Stimulated activated CD4-positive, alpha-beta T cell treated with anti-CD3 and anti-CD28 coated beads, Interleukin-12 subunit alpha, Interleukin-12 subunit beta, amount 100 ng/mL, for 4 hours (primary cell): ENCODE results near the gene PRDM5.

Source experiments
- DNase-seq: peaks from one replicate; pipeline ENCODE4 v3.0.0-alpha.2; 2020

Gene PRDM5

GRCh38 chr4:120853161-120853935 is 69.2 kb downstream of the PRDM5 start:
- no peak for DNase-seq

- DNase-seq: no peak
Measured at GRCh38 chr4:120850018-120850599, 72.4 kb downstream of the PRDM5 start.

- no peak for DNase-seq
Measured at GRCh38 chr4:120847019-120847582, 75.4 kb downstream of the PRDM5 start.

GRCh38 chr4:120844528-120844921 is 78.0 kb downstream of the PRDM5 start:
- no peak for DNase-seq

- no peak for DNase-seq
Measured at GRCh38 chr4:120843849-120844527, 78.5 kb downstream of the PRDM5 start.

- DNase-seq: no peak
Measured at GRCh38 chr4:120842031-120842430, 80.5 kb downstream of the PRDM5 start.

- DNase-seq: no peak
Measured at GRCh38 chr4:120841580-120841979, 80.9 kb downstream of the PRDM5 start.

GRCh38 chr4:120839974-120840751 is 82.4 kb downstream of the PRDM5 start:
- no peak for DNase-seq

- no peak for DNase-seq
Measured at GRCh38 chr4:120839334-120839973, 83.1 kb downstream of the PRDM5 start.

- no peak for DNase-seq
Measured at GRCh38 chr4:120838784-120839183, 83.7 kb downstream of the PRDM5 start.

- no peak for DNase-seq
Measured at GRCh38 chr4:120837656-120838055, 84.9 kb downstream of the PRDM5 start.

- DNase-seq: no peak
Measured at GRCh38 chr4:120835342-120835741, 87.2 kb downstream of the PRDM5 start.

- DNase-seq: no peak
Measured at GRCh38 chr4:120830204-120830603, 92.3 kb downstream of the PRDM5 start.

GRCh38 chr4:120829113-120829831 is 93.3 kb downstream of the PRDM5 start:
- no peak for DNase-seq

- DNase-seq: no peak
Measured at GRCh38 chr4:120826853-120827252, 95.7 kb downstream of the PRDM5 start.

- DNase-seq: no peak
Measured at GRCh38 chr4:120826449-120826848, 96.1 kb downstream of the PRDM5 start.

- no peak for DNase-seq
Measured at GRCh38 chr4:120824946-120825345, 97.6 kb downstream of the PRDM5 start.

- DNase-seq: no peak
Measured at GRCh38 chr4:120821977-120822376, 100.5 kb downstream of the PRDM5 start.

GRCh38 chr4:120821029-120821428 is 101.5 kb downstream of the PRDM5 start:
- no peak for DNase-seq

GRCh38 chr4:120819805-120820437 is 102.6 kb downstream of the PRDM5 start:
- DNase-seq: no peak

GRCh38 chr4:120816296-120816965 is 106.1 kb downstream of the PRDM5 start:
- DNase-seq: no peak
